ELR (cell line): Measurements from ENCODE around the gene KIAA1549.
"Not testable (repeated sequence)": the region's sequence is repeated elsewhere in the genome, so short reads cannot be mapped to it uniquely, and the experiment has no call there.

ENCODE experiments used
- DNase-seq: peaks from one replicate; pipeline ENCODE4 v3.0.0-alpha.2; 2015; ENCODE audit warnings: low read depth

The KIAA1549 gene

DNA sequence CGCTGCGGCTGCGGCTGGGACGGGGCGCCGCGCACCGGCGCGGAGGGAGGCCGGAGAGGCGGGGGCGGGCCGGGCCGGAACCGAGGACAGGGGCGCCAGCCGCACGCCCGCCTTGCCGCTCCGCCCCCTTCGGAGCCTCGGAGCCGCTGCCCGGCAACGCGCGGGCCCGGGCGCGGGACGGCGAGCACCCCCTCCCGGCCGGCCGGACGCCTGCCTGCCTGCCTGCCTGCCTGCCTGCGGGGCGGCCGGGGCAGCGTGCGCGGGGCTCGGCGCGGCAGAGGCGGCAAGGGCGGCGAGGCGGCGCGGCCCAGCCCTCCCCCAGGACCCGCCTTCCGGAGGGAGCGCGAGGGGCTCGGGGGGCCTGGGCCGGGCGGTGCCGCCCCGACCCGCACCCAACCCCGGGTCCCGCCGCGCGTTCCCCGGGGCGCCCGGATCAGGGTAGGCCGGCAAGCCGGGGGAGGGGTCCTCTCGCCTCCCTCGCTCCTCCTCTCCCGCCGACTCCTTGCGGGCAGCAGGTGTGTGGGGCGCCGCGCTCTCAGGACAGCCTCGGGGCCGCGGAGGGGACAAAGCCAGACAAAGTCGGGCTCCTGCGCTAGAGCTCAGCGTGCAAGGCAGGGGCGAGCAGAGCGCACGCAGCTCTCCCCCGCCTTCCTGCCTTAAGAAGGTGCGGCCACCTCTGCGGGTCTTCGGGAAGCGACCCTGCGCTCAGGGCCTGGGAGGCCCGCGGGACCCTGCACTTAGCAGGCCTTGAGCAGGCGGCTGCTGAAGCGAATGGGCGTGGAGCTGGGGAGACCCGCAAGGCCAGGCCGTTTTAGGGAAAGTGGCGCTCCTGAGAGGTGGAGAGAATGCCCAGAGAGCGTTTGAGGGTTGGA, at the start of gene KIAA1549:
TSS of gene KIAA1549 (minus strand) at position 58 of the 872 bp plus-strand sequence. CDS start 120 bp downstream, outside the sequence.
- peak; percentile 76 for DNase-seq

DNA sequence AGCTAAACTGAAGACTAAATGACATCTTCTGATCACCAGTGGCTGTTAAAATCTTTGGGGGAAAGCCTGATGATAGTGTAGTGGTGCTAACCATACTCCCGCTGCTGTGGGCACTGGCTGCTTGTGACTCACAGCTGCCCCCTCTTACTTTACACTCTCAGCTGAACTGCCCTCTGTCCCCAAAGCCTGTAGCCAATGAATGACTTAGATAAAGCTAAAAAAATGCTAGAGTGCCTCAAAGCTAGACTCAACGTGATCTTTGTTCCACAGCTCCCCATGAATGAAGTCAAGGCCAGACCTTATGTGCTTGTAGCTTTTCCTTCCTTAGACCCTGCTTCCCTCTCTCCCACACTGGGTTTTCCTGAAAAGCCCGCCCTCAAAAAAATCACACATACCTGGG, 48.2 kb upstream of the KIAA1549 start:
- DNase-seq, result no peak

DNA sequence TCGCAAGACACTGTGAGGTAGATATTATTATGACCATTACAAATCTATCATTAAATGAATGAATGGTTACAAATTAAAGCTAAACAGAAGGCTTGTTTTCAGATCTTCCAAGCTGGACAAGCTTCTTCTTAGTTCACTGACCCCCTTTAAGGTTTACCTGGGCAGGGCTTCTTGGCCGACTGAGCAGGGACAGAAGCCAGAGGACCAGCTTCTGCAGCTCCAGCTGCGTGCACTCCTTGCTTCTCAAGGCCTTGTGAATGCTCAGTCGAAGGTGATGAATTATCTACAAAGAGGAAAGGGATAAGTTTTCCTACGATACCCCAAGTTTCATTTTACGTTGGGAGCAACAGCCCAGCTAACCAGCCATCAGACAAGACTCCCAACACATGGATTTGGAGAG, 45.4 kb upstream of the KIAA1549 start:
- no peak for DNase-seq

DNA sequence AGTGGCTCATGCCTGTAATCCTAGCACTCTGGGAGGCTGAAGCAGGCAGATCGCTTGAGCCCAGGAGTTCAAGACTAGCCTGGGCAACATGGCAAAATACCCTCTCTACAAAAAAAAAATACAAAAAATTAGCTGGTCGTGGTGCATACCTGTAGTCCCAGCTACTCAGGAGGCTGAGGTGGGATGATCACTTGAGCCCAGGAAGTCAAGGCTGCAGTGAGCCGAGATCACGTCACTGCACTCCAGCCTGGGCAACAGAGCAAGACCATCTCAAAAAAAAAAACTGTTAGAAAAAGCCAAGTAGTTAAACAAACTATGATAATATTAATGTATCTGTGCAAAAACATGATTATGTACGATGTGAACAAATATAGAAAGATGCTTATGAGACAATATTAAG, 44.7 kb upstream of the KIAA1549 start:
- DNase-seq, result not testable (repeated sequence)

DNA sequence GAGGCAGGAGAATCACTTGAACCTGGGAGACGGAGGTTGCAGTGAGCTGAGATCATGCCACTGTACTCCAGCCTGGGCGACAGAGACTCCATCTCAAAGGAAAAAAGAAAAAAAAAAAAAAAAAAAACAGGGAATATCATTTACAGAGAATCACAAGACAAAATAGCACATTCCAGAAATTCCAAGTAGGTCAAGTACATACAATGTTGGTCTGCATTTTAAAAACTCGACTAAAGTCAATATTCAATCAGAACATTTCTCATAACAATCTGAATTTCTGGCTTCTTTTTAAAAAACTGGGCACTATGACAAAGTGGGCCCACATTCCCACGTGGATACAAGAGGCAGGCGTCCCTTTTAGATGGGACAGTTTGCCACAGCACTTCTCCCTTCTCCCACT, 41.9 kb upstream of the KIAA1549 start:
- no peak for DNase-seq

DNA sequence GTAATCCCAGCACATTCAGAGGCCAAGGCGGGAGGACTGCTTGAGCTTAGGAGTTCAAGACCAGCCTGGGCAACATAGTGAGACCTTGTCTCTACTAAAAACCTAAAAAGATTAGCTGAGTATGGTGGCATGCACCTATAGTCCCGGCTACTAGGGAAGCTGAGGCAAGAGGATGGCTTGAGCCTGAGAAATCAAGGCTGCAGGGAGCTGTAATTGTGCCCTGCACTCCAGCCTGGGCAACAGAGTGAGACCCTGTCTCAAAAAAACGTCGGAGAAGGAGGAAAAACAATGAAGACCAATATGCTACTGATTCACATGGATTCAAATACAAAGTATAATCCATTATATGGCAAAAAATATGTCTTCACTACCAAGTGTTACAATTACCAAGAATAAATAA, 41.1 kb upstream of the KIAA1549 start:
- no peak for DNase-seq

DNA sequence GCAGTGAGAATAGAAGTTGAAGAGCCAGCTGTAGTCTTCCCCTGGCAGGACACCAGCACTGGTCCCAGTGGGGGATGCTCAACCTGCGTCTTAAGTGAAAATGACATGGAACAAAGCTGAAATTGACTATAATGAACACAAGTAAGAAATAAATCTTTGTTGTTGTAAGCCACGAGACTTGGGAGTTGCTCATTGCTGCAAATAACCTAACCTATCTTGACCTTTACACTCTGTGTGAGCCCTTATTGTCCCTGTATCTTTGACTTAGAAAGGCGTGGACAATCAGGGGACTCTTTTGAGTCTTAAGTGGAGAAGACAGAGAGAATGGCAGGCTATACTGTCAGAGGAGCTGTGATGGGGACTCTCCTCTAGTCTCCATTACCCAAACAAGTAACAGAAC, 37.7 kb upstream of the KIAA1549 start:
- no peak for DNase-seq

DNA sequence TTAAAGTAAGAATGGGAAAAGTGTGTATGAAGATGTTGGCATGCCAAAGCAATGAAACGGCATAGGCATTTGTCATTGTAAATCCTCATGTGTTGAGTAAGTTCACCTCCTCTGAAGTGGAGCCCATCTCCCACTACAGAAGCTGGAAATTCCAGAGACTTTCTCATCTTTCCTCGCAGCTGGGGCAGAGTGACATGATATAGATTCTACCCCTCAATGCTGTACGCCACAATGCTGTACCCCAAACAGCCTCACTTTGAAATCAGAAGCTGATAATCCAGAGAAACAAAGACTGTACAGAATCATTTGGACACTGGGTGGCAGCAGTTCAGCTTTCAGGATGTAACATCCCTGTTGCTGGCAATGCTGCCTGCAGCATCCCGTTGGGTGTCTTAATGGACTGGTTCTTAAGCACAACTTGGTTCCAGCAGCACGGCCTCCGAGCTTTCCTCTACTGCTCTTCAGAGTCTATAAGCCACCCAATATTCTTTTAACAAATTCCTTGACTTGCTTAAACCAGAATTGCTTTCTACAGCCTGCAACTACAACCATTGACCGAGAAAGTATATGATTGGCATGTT, 35.8 kb upstream of the KIAA1549 start:
- peak; percentile 76 for DNase-seq

DNA sequence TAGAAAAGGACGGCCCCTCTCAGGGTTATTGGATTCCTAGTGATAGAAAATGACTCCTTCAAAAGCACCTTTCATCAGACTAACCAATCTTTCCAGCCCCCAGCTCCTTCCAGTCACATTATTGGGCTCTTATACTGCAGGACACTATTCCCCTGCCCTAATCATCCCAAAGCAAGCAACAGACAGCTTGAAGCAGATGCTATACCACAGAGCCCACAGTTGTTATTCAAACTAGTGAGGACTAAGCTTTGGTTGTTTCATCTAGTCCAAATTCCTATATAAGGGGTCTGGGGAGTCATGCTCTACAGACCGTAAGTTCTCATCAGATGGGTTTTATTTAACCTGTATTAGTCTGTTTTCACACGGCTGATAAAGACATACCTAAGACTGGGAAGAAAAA, 30.2 kb upstream of the KIAA1549 start:
- DNase-seq, result no peak

DNA sequence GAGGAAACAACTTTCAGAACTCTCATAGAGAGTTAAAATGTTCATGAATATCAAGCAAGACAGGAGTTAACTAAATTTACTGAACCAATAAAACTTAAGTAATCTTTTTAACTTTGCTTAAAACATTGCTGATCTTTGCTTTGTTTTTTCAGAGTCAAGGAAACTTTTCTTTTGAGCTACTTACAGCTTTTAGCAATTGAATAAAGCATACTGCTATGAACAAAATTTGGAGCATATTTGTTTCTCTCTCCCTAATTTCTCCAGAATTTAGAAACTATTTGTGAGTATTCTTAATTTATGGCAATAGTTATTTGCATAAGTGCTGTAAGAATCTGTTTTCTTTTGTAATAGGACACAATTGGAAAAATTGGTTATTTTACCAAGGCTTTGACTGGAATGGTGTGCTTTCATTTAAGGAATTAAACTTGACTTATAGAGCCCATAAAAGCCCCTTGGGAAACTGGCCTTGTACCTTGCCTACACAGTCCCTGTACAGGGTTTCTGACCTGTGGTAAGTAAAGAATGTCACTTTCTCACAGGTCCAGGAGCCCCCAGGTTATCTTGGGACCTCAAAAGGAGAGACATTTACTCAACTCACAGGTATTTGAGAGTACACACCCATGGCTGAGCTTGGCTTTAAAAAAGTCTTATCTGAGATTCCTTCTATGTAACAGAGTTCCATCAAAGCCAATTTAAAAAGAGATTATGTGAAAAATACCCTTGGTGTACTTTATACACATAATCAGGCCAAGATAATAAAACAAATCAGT, 23.3 kb upstream of the KIAA1549 start:
- no peak for DNase-seq

DNA sequence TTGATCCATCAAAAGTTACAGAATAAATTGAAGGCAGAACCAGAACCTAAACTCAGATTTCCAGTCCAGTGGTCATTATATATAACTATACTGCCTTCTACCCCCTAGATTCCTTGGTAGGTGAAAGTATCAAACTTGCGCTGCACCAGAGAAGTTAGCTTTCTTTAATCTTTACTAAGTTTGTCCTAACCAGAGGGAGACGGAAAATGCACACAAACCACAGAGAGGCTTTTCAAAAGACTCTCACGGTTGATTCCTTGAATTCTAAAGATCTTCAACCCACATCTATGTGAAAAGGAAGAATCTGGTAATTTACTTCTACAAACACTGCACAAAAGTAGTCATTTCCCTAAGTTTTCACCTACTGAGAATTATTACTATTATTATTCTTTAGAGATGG, 18.2 kb upstream of the KIAA1549 start:
- DNase-seq, result no peak

DNA sequence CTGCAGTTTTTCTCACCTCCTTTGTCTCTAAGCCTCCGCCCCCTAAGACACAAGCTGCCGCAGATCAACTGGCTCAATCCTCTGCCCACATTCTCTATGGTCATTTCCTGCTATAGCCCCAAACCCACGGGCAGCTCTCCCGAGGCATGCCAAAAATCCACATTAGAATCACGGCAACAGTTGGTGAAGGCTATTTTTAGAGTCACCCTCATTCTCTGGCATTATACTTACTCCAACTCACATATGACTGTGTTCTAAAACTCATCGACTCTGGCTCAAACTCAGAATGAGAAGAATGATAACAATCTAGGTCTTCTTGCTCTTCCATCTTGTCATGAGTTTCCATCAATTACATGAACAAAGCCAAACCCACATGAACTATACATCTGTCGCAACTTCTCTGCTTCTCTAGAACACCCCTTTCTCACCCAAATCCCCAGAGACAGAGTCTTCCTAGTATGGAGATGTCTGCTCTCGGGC, 10.9 kb upstream of the KIAA1549 start:
- DNase-seq, result peak; percentile 8

DNA sequence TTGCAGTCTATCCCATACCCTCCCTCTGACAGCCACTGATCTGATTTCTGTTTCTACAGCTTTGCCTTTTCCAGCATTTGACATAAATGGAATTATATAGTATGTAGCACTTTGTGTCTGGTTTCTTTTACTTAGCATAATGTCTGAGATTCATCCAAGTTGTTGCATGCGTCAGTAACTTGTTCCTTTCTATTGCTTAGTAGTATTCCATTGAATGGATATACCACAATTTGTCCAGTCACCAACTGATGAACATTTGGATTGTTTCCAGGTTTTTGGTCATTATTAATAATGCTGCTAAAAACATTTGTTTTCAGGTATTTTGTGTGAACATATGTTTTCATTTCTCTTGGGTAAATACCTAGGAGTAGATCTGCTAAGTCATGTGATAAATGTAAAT, 6.5 kb upstream of the KIAA1549 start:
- no peak for DNase-seq

DNA sequence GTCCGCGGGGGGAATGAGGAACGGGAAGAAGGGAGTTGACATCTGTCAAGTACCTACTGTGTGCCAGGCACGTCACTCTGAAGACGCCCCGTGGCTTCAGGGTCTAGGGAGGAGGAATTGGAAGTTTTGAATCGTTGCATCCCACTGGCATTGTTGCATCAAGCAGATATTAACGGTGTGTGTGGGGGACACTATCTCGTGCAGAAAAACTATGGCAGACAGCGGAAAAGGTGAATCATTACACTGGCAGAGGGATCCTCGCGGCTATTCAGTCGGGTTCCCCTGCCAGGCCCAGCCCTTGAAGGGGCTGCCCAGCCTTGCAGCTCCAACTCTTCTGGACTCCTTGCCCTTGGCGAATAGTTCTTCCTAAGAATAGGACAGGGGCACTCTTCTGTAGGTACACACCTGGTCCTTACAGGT, 1.0 kb upstream of the KIAA1549 start:
- DNase-seq, result no peak

DNA sequence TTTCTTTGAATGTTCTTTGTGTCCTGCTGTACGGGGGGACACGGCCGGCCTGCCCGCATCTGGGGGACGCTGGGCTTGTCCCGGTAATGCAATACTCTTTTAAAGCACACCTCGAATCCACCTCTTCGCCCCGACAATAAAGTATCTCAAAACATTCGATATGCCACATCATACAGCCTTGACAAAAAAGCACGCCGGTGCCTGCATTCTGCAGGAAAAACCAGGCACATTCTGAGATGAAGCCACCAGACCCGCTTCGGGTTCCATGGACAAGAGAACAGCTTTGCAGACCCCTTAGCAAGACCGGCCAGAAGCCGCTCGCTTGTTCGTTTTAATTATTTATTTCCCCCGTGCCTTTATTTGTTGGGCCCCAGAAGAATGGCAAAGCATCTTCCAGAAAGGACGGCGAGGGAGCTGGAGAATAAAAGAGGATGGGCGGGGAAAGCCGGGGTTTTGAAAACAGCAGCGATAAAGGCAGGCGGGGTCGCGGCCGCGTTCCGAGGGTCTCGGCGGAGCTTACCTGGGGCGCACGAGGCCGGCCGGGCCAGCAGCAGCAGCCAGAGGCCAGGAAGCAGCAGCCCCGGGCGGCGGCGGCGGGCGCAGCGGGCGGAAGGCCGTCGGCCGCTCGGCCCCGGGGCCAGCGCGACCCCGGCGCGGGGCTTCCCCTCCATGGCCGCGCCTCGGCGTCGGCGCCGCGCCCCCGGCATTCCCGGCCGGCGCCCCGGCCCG, 462 bp downstream of the KIAA1549 start:
- DNase-seq, result no peak

DNA sequence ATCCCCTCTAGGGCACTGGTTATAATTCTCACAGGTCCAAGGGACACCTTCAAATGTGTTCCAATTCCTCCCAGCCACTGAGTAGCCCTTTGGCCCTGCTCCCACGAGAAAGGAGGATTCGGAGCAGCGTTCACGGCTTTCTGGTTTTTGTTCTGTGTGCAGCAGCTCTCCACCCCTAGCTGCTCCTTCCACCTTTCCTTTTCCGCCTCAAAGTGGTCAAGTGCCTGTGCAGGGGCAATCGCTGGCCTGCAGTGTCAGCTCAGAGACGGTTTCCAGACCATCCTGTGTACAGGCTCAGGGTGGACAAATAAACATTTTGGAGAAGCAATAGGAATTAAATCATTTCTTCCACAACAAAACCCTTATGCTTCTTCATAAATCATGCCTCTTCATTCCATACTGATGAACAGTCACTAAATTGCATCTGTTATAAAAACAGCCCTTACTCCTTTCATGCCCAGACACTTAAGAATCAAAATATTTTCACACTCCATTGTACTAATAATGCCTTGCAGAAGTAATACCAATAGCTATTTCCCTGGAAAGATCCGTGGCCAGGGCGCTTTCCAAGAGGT, 1.1 kb downstream of the KIAA1549 start:
- DNase-seq, result peak; percentile 13

DNA sequence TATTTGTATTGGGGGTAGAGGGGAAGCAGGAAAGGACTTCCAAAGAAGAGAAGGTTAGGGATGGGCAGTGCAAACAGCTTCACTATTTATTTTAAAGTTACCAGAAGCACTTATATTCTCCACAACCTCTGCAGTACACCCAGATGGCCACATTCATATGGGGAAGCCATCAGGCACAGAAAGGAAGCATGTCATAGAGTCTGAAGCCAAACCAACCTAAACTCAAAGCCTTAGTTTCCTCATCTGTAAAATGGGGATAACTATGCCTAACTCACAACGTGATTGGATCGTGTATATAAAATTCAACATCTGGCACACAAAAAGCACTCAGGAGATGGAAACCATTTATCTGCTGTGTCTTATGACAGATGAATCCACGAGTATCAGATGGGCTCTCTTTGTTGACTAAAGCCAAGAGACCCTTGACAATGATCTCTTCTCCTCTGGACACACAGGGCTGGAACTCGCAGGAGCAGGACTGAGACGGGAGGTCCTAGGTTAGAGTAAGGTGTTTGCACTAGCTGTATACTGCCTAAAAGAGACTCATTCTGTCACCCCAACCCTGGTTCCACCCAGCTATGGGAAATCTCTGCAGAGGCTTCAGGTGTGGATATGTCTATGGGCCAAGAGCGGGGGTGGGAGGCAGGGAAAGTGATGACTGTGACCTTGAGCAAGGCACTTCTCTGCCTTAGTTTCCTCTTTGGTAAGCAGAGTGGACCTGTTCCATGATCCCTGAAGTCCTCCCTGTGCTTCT, 1.8 kb downstream of the KIAA1549 start:
- DNase-seq, result peak; percentile 47

DNA sequence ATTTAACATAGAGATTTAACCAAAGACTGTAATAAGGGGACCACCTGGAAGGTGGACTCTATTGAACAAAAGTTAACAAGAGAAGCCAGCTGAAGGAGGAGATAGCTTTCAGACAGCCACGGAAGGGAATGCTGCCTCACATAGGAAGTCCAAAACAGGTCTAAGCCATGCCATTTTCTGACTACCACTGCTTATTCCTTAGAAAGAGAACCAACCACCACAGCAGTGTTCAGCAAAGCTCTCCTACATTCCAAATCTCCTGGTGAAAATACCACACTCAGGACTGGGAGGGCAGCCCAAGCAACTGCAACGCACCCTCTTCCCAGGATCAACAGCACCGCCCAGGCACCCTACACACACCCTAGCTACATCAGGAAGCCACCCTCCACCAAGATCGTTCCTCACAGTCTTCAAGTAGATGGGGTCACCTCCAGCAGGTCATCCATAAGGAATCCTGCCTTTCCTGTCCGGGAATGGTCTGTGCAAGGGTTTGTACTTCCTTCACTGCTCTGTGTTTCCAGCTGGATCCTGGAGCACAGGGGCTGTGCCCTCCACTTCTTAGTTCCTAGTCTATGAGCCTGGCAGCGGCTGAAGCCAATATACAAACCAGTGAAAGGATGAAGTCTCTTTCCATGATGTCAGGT, 2.5 kb downstream of the KIAA1549 start:
- DNase-seq, result no peak

DNA sequence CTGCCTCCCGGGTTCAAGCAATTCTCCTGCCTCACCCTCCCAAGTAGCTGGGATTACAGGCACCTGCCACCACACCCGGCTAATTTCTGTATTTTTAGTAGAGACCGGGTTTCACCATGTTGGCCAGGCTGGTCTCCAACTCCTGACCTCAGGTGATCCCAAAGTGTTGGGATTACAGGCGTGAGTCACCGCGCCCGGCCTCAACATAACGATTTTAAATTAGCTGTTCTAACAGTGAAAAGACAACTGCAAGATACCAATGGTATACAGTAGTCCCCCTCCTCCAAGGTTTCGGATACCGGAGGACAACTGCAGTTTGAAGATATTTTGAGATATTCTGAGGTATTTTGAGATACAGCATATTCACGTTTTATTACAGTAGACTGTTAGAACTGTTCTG, 5.0 kb downstream of the KIAA1549 start:
- DNase-seq, result not testable (repeated sequence)

DNA sequence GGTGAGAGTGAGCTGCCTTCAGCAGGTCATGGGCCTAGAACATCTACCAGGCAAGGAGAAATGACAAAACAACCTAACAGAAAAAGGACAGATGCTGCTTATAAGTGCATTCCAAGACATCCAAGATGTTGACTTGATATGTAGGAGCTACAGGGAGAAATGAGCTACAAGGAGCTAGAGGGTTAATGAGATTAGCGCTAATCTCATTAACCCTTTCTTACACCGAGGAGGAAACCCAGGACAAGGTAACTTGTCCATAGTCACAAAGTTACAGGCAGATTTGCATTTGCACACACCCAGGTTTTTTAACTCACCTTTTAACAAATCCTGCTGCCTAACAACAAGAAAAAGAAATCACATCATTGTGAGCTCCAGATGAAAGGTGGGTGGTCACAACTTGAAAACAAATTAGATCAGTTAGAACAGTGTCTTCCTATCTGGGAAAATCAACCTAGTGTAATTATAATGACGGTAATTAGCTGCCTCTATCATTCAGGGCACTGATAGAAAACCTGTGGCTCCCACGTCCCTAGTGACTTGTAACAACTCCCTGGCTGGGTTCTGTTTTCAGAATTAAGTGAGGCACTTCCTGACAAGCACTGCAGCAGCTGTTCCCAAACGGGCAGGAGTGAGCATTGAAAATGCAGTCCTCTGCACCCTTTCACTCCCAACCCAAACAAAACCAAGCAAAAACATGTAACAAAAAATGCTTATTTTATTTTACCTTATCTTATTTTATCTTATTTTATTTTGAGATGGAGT, 5.7 kb downstream of the KIAA1549 start:
- DNase-seq, result no peak
